ENCODE data around the gene C6orf136.

Gene C6orf136

GRCh38 chr6:30646450-30647241 is at the start of gene C6orf136:
C6orf136 (plus strand) TSS chr6:30647133; CDS start chr6:30647232, 99 bp downstream.
- DNase-seq (ENCODE audit: low read depth) = peak; percentile 90

GRCh38 chr6:30597315-30598144 is 49.4 kb upstream of the C6orf136 start:
- DNase-seq (ENCODE audit: low read depth) = peak; percentile 46

GRCh38 chr6:30598912-30599624 is 47.9 kb upstream of the C6orf136 start:
- no peak for DNase-seq (ENCODE audit: low read depth)

- DNase-seq (ENCODE audit: low read depth) = no peak
Measured at GRCh38 chr6:30599625-30600324, 47.2 kb upstream of the C6orf136 start.

GRCh38 chr6:30600451-30600961 is 46.4 kb upstream of the C6orf136 start:
- no peak for DNase-seq (ENCODE audit: low read depth)

- no peak for DNase-seq (ENCODE audit: low read depth)
Measured at GRCh38 chr6:30601436-30601814, 45.5 kb upstream of the C6orf136 start.

GRCh38 chr6:30601815-30602641 is 44.9 kb upstream of the C6orf136 start:
- no peak for DNase-seq (ENCODE audit: low read depth)

GRCh38 chr6:30603961-30604360 is 43.0 kb upstream of the C6orf136 start:
- no peak for DNase-seq (ENCODE audit: low read depth)

GRCh38 chr6:30610065-30610464 is 36.9 kb upstream of the C6orf136 start:
- DNase-seq (ENCODE audit: low read depth) = no peak

- no peak for DNase-seq (ENCODE audit: low read depth)
Measured at GRCh38 chr6:30611150-30611855, 35.6 kb upstream of the C6orf136 start.

GRCh38 chr6:30611856-30612194 is 35.1 kb upstream of the C6orf136 start:
- no peak for DNase-seq (ENCODE audit: low read depth)

- DNase-seq (ENCODE audit: low read depth) = no peak
Measured at GRCh38 chr6:30612213-30612612, 34.7 kb upstream of the C6orf136 start.

GRCh38 chr6:30612687-30613248 is 34.2 kb upstream of the C6orf136 start:
- no peak for DNase-seq (ENCODE audit: low read depth)

GRCh38 chr6:30613251-30614043 is 33.5 kb upstream of the C6orf136 start:
- DNase-seq (ENCODE audit: low read depth) = no peak

GRCh38 chr6:30614044-30614842 is 32.7 kb upstream of the C6orf136 start:
- DNase-seq (ENCODE audit: low read depth) = no peak

GRCh38 chr6:30614843-30615218 is 32.1 kb upstream of the C6orf136 start:
- DNase-seq (ENCODE audit: low read depth) = peak; percentile 82

GRCh38 chr6:30615219-30615957 is 31.5 kb upstream of the C6orf136 start:
- no peak for DNase-seq (ENCODE audit: low read depth)

Data from T-helper 22 cell (primary cell).